HFF-Myc (cell line): ENCODE measurements around the gene FOXL2NB.

Source experiments
- DNase-seq: peaks from one replicate; pipeline ENCODE4 v3.0.0-alpha.2; 2011; ENCODE audit warnings: low read depth; ENCODE audit errors: extremely low read depth
- H3K4me3 ChIP-seq: replicated peaks from 2 replicates; pipeline ENCODE4 v1.5.1; 2011; ENCODE audit warnings: low read depth, mild to moderate bottlenecking, control low read depth, low read length
- CTCF ChIP-seq: IDR thresholded peaks from 2 replicates; pipeline ENCODE4 v1.5.1; 2012; ENCODE audit warnings: mild to moderate bottlenecking, low read depth, low read length, control low read depth; ENCODE audit errors: missing control alignments

Gene FOXL2NB

GRCh38 chr3:138928727-138929372, 18.2 kb upstream of the FOXL2NB start:
- no peak overlapping the region for H3K4me3 ChIP-seq
- DNase-seq: no peak
- no peak for TF ChIP-seq CTCF

- no peak for TF ChIP-seq CTCF
- DNase-seq: no peak
- no peak overlapping the region for H3K4me3 ChIP-seq
Observed at GRCh38 chr3:138933068-138933668, 13.8 kb upstream of the FOXL2NB start.

DNA sequence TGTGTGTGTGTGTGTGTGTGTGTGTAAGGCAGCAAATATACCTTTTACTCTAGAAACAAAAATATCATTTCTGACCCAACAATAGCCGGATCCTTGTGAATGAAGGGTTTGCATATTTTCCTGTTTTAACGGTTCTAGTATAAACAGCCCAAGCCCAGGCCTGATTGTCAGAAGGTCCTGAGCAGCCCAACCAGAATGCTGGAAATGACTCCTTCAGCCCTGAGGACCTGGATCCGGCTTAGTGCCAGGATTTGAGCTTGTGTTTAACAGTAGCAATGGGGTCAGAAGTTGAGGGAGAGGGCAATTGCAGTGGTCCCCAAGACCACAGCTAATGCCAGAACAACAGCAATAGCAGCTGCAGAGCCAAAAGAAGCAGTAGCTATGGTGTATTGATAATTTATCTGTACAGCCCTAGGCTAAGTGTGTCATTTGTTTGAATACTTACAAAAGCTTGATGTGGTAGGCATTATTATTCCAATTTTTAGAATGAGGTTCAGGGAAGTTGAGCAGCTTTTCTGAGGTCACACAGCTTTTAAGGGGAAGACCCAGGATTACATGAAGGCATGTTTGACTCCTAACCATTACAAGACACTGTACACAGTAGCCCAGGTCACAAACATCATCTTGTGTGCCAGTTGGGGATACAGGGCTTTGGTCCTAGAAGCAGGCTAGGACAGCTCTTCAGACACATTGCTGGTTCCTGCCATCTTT, 12.9 kb upstream of the FOXL2NB start:
- DNase-seq: no peak
- TF ChIP-seq CTCF: no peak
- no peak overlapping the region for H3K4me3 ChIP-seq

DNA sequence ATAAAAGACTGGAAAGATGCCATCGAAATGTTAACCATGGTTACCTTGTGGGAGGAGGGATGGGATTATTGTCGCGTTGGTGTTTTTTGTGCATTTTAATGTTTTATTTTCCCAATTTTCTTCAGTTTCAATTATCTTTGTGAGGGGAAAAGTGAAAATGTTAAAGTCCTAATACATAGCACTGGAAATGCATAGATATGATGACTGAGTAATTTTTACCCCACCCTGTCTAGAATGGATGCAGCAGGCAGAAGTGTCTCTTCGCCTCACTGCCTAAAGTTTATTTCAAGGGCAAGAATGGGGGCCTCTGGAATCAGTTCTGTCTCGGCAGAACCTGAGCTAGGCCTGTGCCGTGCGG, 11.5 kb upstream of the FOXL2NB start:
- no peak for DNase-seq
- TF ChIP-seq CTCF: no peak
- H3K4me3 ChIP-seq: no peak overlapping the region

DNA sequence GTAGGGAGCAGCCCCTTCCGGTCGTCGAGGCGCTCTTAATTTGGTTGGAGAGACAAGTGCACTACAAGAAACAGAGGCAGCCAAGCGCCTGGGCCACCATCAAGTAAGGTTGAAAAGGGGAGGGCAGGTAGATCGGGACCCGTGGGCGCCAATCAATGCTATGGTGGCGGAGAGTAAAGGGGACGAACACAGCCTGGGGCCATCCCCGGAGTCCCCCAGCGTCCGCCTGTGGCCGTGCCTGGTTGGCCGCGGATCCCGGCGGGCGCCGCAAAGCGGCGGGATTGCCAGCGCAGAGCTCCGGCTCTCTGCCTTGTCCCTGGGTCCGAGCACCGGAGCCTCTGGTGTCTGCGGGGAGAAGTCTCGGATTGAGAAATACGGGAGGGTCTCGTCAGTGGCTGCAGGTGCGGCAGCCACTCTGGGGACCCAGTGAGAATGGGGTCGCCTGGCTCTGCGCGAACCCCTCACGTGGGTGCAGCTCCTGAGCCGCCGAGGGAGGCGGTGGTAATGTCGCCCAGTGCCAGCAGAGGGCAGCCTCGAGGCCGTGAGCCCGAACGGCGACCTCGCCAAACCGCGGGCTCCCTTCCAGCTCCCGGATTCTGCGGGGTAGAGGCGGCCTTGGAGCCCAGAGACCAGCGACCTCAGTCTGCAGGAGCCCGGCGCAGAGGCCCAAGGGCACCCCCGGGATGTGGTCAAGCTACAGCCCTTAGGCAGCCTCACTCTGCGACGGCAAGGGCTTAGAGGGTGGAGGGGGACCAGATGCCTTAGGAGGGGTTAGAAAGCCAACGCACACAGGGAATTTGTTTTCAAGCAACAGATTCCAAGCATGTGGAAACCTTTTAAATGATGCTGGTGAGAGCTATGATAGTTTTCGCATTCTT, 10.9 kb upstream of the FOXL2NB start:
- H3K4me3 ChIP-seq: peak overlapping the region; percentile 41
- peak; percentile 72 for TF ChIP-seq CTCF
- DNase-seq: no peak
